HG02885 (cell line): Measurements from ENCODE around the gene FAM193A.
"Not testable (repeated sequence)": the region's sequence is repeated elsewhere in the genome, so short reads cannot be mapped to it uniquely, and the experiment has no call there.

Experiments used
- ATAC-seq: cut with Tn5 transposase; IDR thresholded peaks from one replicate; pipeline ENCODE4 v1.9.1; 2021; ENCODE audit warnings: mild to moderate bottlenecking; ENCODE audit not compliant: unreplicated experiment, poor library complexity

The FAM193A gene

DNA sequence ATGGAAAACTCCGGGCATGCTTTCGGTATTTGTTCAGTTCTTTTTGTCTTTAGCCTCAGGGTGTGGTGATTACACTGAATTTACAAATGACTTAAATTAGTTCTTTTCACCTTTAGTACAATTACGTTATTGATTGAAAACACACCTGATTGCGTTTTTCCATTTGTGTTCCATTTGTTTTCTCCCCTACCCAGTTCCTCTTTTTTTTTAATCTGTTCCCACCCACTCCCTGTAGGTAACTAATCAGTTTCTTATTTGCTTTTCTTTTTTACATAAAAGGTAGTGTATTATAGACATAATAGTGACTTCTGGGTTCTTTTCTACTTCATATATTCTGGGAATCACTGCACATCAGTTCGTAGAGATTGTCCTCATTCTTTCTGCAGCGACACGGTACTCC, 166.3 kb downstream of the FAM193A start:
- no peak for ATAC-seq

GRCh38 chr4:2712261-2712842, 175.9 kb downstream of the FAM193A start:
- no peak for ATAC-seq

DNA sequence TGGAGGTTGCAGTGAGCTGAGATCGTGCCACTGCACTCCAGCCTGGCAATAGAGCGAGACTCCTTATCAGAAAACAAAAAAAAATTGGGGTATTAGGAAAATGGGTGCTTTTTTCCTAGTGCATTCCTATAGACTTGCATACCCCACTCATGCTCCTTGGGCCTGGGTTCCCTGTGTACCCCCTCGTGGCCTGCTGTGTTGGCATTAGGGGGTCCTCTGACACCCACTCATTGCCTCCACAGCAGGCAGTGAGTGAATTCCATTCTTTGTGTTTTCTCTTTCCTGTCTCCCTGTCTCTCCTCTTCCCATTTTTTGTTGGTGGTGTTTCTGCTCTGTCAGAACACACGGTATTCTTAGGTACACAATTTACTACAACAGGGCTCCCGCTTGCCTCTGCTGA, 176.9 kb downstream of the FAM193A start:
- ATAC-seq: no peak

DNA sequence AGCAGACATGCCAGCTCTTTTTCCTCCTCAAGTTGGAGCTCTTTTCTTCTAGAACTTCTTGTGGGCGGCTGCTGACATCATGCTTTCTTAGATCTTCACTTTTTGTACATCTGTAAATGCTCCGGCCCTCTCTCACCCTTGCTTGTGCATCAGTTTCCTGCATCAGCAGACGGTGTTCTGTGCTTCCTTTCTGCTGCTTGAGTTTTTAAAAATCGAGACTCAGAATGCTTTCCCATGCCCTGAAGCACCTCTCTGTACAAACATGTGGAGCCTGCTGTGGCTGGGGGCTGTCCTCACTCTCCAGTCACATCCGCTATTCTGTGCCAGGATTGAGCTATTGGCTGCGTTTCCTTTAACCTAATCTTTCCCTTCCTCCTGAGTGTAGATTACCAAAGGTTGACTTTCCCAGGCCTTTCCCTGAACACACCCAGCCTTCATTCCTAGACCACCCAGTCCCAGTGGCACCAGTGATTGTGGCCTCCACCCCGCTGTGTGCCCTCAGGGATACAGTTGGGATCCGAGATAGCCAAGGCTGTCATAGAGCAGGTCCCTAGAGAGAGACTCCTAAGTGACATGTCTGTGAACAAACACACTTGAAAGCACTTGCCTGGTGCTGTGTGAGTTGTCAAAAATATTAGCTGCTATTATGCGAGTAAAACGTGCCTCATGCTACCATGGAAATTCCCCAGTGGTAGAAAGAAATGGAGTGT, 177.8 kb downstream of the FAM193A start:
- no peak for ATAC-seq

DNA sequence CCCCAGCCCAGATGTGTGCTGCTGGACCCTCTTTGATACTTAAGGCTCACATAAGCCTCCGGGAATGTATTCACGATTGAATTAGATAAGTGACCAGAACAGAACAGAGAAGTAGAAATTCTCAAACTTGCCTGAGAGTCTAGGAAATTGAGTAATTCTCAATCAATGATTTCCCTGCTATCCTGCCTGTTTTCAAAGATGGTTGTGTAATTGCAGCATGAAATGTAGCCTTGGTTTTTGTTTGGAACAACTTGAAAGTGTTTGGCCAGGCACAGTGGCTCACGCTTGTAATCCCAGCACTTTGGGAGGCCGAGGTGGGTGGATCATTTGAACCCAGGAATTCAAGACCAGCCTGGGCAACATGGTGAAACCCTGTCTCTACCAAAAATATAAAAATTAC, 178.5 kb downstream of the FAM193A start:
- ATAC-seq: no peak

- no peak for ATAC-seq
Measured at GRCh38 chr4:2715426-2715825, 179.0 kb downstream of the FAM193A start.

DNA sequence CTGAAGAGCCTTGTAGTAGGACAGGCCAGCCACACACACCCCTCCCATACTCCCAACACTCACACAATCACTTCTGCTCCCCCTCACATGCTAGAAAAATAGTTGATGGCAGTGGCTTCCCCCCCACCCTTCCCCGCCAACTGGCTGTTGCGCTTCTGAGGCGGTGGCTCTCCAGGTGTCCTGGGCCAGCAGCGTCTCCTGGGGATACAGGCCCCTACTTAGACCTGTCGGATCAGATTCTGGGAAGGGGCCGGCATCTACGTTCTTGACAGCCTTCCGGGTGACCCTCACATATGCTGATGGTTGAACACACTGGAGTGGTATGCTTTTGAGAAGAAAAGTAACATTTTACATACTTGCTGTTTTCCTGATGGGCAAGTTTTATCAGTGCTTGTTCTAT, 179.8 kb downstream of the FAM193A start:
- ATAC-seq: no peak

GRCh38 chr4:2721586-2721985, 185.1 kb downstream of the FAM193A start:
- ATAC-seq: no peak

- ATAC-seq: no peak
Measured at GRCh38 chr4:2722033-2722432, 185.6 kb downstream of the FAM193A start.

DNA sequence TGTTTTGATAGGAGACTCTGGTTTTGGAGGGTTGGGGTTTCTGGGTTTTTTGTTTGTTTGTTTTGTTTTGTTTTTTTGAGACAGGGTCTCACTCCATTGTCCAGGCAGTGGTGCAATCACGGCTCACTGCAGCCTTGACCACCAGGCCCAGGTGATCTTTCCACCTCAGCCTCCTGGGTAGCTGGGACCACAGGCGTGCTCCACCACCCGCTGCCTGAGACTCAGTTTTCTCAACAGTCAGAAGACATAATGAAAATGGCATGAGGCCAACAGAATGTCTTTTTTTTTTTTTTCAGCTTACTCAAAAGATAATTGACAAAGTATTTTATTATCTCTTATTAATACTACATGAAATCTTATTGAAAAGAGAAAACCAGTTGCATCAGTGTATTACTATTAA, 187.3 kb downstream of the FAM193A start:
- no peak for ATAC-seq

DNA sequence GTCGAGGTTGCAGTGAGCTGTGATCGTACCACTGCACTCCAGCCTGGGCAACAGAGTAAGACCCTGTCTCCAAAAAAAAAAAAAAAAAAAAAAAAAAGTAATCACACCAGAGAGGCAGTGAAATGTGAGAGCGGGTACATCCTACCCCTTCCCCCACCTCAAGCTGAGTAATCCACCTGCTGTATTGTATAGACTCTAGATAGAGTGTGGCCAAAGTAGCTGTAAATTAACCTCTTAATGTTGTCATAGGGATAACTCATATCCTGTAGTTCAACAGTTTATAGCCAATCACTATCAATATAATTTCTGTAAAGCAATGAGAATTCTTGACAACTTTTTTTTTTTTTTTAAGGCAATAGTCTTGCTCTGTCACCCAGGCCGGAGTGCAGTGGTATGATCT, 188.9 kb downstream of the FAM193A start:
- ATAC-seq: no peak

DNA sequence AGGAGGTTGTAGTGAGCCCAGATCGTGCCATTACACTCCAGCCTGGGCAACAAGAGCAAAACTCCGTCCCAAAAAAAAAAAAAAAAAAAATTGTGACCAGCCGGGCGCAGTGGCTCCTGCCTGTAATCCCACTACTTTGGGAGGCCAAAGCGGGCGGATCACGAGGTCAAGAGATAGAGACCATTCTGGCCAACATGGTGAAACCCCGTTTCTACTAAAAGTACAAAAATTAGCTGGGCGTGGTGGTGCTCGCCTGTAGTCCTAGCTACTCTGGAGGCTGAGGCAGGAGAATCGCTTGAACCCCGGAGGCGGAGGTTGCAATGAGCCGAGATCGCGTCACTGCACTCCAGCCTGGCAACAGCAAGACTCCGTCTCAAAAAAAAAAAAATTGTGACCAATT, 190.4 kb downstream of the FAM193A start:
- not testable (repeated sequence) for ATAC-seq

DNA sequence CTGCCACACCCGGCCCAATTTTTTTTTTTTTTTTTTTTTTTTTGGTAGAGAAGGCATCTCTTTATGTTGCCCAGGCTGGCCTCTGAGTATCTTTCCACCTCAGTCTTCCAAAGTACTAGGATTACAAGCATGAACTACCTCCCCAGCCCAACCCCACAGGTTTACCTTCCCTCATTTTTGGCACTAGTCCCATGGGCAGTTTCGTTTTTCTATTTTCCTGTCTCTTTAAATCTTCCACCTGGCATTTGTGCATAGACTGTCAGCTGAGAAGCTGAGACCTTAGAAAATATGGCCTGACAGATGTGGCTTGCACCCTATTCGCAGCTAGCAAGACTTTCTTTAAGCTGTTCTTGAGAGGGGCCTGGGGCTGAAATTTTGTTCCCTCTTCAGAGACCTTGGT, 191.8 kb downstream of the FAM193A start:
- no peak for ATAC-seq

- ATAC-seq: no peak
Measured at GRCh38 chr4:2728806-2729532, 192.5 kb downstream of the FAM193A start.

GRCh38 chr4:2729533-2729875, 193.1 kb downstream of the FAM193A start:
- no peak for ATAC-seq

GRCh38 chr4:2731907-2732317, 195.5 kb downstream of the FAM193A start:
- ATAC-seq: no peak

- ATAC-seq: no peak
Measured at GRCh38 chr4:2732526-2732925, 196.1 kb downstream of the FAM193A start.

DNA sequence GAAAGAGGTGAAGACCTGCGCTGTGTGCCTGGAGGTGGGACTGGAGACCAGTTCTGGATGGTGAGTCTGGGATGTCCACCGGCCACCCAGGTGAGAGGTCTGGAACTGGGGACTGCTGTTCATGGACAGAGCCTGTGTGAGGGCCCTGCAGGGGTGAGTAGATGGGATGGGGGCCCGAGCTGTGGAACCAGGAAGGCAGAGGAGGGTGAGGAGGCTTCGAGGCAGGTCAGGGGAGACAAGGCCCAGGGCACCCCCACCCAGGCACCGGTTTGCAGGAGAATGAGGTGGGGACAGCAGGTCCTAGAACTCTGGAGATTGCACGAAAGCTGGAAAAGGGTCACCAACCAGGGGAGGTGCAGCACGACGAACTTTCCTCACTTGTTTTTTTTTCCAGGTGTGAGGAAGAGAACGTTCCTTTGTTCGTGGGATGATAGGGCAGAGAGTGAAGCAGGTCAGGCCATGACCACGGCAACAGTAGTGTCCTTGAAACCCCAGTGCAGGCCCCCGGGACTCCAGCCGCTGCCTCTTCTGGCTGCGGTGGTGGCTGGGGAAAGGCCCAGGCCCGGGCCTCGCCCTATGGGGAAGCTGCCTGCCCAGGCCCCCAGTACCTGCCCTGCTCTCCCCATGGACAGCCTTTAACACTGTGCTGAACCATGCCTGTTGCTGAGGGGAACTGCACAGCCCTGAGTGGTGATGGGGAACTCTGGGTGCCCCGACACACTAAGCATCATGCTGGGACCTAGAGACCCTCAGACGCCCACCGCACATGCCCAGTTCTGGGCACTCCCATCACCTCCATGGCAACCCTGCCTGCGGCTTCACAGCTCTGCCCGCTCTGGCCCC, 196.8 kb downstream of the FAM193A start:
- no peak for ATAC-seq

- ATAC-seq: no peak
Measured at GRCh38 chr4:2733844-2734574, 197.6 kb downstream of the FAM193A start.

DNA sequence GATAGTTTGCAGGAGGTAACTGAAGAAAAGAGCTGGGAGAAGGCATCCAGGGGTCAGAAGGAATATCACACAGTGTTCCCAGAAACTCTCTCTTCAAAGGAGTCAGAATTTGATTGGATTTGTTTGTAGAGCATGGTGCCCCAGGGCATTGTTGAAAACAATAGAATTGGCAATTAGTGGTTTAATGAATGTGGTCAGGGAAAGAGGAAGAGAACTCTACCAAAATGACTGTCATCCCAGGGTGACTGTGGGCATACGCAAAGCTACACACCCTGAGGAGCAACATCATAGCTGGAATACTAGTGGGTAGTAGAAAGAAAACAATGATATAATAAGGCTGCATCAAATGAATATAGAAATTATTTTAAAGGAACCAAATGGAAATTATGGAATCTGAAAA, 198.2 kb downstream of the FAM193A start:
- no peak for ATAC-seq
